Tibial nerve (tissue), 4 donors: Measurements from ENCODE around the gene SCUBE2. TPM values are rescaled to one million over a fixed set of nuclear protein-coding genes. Genes with fewer than 3 reads are reported as not detected.

Experiments
- DNase-seq, 2 donors: peaks; one replicate each; pipeline ENCODE4 v3.0.0-alpha.2; 2019; ENCODE audit warnings: low spot score in 2 of 2
- H3K27ac ChIP-seq, 4 donors: fragments of 200-600 bp; sonication (generic) in 3 of 4; one replicate each; pipeline ENCODE4 v1.5.1; 2017 to 2019; ENCODE audit warnings: mild to moderate bottlenecking in 1 of 4
- H3K27me3 ChIP-seq, 2 donors: fragments of 200-600 bp; sonication (generic) in 1 of 2; one replicate each; pipeline versions ENCODE4 v1.5.1 to v1.6.0; 2017 to 2019
- H3K36me3 ChIP-seq, 3 donors: fragments of 200-600 bp; sonication (generic); one replicate each; pipeline ENCODE4 v1.5.1; 2018 to 2019
- H3K4me1 ChIP-seq, 4 donors: fragments of 200-600 bp; sonication (generic) in 3 of 4; one replicate each; pipeline ENCODE4 v1.5.1; 2017 to 2019
- H3K4me3 ChIP-seq, 4 donors: fragments of 200-600 bp; sonication (generic) in 3 of 4; one replicate each; pipeline ENCODE4 v1.5.1; 2017 to 2019; ENCODE audit warnings: mild to moderate bottlenecking in 1 of 4, moderate library complexity in 1 of 4
- H3K9me3 ChIP-seq, 4 donors: fragments of 200-600 bp; sonication (generic) in 3 of 4; one replicate each; pipeline ENCODE4 v1.5.1; 2017 to 2019
- CTCF ChIP-seq, 5 experiments: fragments of 200-600 bp in 3 of 5; fragments of 450-650 bp in 2 of 5; sonication (generic) in 3 of 5; IDR thresholded peaks; one replicate each; pipeline ENCODE4 v1.5.1; 2016 to 2019; ENCODE audit warnings: antibody characterized with exemption in 5 of 5, mild to moderate bottlenecking in 3 of 5, moderate library complexity in 2 of 5
- EP300 ChIP-seq, 2 donors: sonication (generic); formaldehyde crosslinking; IDR thresholded peaks; one replicate each; pipeline ENCODE4 v1.6.1; 2017; ENCODE audit warnings: antibody characterized with exemption in 2 of 2, mild to moderate bottlenecking in 1 of 2
- POLR2A ChIP-seq, 2 donors: fragments of 450-650 bp; IDR thresholded peaks; one replicate each; pipeline ENCODE4 v1.6.1; 2017; ENCODE audit warnings: antibody characterized with exemption in 2 of 2, mild to moderate bottlenecking in 2 of 2, moderate library complexity in 2 of 2
- WGBS, 2 donors: methylation state at CpG; one replicate each; pipeline ENCODE4 v1.1.5; 2018; 5-methylcytosine and 5-hydroxymethylcytosine counted together
- total RNA-seq, 4 donors: library from RNA; depleted of rRNA; stranded (reverse); fragments of >200 nt; gene quantifications; one replicate each; pipeline ENCODE4 v1.1.0, GENCODE V29; 2016

Gene SCUBE2
- total RNA-seq, 4 donors from 2014 or later: 3.1 to 12.6 (median 4.7) TPM

GRCh38 chr11:9082575-9082974 is 8.8 kb downstream of the SCUBE2 start:
- no peak for TF ChIP-seq POLR2A (IDR thresholded peaks at IDR 0.05)
- no peak for TF ChIP-seq EP300 (IDR thresholded peaks at IDR 0.05)
- TF ChIP-seq CTCF (IDR thresholded peaks at IDR 0.05): no peak
- DNase-seq: no peak
- Histone ChIP-seq H3K4me1 (no peaks in the 10 kb centered on the region), H3K27ac (no peak overlapping the region), H3K9me3 (no peaks in the 10 kb centered on the region), H3K4me3 (no peak overlapping the region), H3K27me3 (no peaks in the 10 kb centered on the region), H3K36me3 (no peaks in the 10 kb centered on the region)
- WGBS, 2 donors: 81 to 89% methylated on average over 4 of the region's 4 CpGs

- H3K27ac ChIP-seq: no peak overlapping the region
- DNase-seq: no peak
- no peak overlapping the region for H3K4me3 ChIP-seq
- no peak for TF ChIP-seq EP300 (IDR thresholded peaks at IDR 0.05)
- no peaks in the 10 kb centered on the region for H3K9me3 ChIP-seq
- H3K4me1 ChIP-seq: no peaks in the 10 kb centered on the region
- no peaks in the 10 kb centered on the region for H3K36me3 ChIP-seq
- 85 to 90% methylated on average over 1 of the region's 1 CpG for WGBS, 2 donors
- H3K27me3 ChIP-seq: no peaks in the 10 kb centered on the region
Measured at GRCh38 chr11:9081153-9081552, 10.2 kb downstream of the SCUBE2 start.

DNA sequence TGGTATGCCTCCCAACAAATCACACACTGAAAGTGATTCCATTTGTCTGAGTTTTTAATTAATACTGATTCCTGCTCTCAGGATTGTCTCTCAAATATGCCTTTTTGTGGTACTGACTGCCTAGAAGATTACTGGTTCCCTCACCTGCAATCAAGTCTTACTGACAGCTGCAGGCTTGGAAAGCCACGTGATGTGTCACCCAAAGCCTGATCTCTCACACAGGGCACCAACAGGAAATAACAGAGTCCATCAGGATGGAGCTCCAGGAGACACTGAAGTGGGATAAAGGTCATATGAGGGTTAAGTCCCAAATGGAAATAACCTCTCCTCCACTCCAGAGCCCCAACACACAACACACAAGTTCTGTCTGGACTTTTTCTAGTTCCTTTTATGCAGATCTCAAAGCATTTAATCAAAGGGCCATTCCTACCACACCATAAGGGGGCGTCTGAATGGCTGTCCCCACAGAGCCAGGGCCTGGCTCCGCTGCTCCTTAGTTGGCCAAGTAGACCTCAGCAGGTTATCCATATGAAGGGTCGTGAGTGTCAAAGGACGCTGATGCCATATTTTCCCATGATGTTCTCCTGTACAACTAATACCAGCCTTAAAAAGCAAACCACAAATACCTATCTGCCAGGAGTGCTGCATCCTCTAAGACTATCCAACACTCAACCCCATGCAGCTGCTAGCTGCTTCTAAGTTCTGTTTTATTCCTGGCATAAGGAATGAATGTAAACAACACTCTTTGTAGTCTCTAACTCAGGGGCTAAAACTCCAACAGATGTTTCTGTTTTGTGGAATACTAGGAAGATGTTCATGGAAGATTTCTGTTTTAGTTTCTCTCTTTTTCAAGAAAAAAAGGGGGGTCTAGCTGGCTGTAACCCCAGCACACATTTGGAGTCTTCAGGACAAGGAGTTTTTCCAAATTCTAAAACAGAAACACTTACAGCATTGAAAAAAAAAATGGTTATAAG is 13.0 kb downstream of the SCUBE2 start:
- no peaks in the 10 kb centered on the region for H3K27me3 ChIP-seq
- TF ChIP-seq CTCF (IDR thresholded peaks at IDR 0.05) (no peak), POLR2A (IDR thresholded peaks at IDR 0.05) (no peak), EP300 (IDR thresholded peaks at IDR 0.05) (no peak)
- H3K4me3 ChIP-seq: no peak overlapping the region
- 76 to 85% methylated on average over 5 of the region's 5 CpGs for WGBS, 2 donors
- no peaks in the 10 kb centered on the region for H3K9me3 ChIP-seq
- H3K4me1 ChIP-seq: peaks cover 0 to 4% (median 0%) of the 10 kb centered on the region in 4 donors
- no peaks in the 10 kb centered on the region for H3K36me3 ChIP-seq
- no peak overlapping the region for H3K27ac ChIP-seq
- DNase-seq: no peak

GRCh38 chr11:9077164-9077563 is 14.2 kb downstream of the SCUBE2 start:
- DNase-seq: no peak
- no peaks in the 10 kb centered on the region for H3K36me3 ChIP-seq
- H3K4me1 ChIP-seq: peaks cover 0 to 9% (median 0%) of the 10 kb centered on the region in 4 donors
- 68 to 76% methylated on average over 2 of the region's 2 CpGs for WGBS, 2 donors
- no peaks in the 10 kb centered on the region for H3K27me3 ChIP-seq
- TF ChIP-seq CTCF (IDR thresholded peaks at IDR 0.05) (no peak), POLR2A (IDR thresholded peaks at IDR 0.05) (no peak), EP300 (IDR thresholded peaks at IDR 0.05) (no peak)
- H3K27ac ChIP-seq: no peak overlapping the region
- no peak overlapping the region for H3K4me3 ChIP-seq
- no peaks in the 10 kb centered on the region for H3K9me3 ChIP-seq

GRCh38 chr11:9076661-9077060 is 14.7 kb downstream of the SCUBE2 start:
- H3K9me3 ChIP-seq: no peaks in the 10 kb centered on the region
- H3K27me3 ChIP-seq: no peaks in the 10 kb centered on the region
- H3K4me3 ChIP-seq: no peak overlapping the region
- peaks cover 0 to 9% (median 0%) of the 10 kb centered on the region in 4 donors for H3K4me1 ChIP-seq
- H3K27ac ChIP-seq: no peak overlapping the region
- TF ChIP-seq EP300 (IDR thresholded peaks at IDR 0.05) (no peak), CTCF (IDR thresholded peaks at IDR 0.05) (no peak), POLR2A (IDR thresholded peaks at IDR 0.05) (no peak)
- no peak for DNase-seq
- 68 to 86% methylated on average over 3 of the region's 3 CpGs for WGBS, 2 donors
- no peaks in the 10 kb centered on the region for H3K36me3 ChIP-seq
